GM23338 (cell line): ENCODE results near the gene ABCC5. TPM values are rescaled to one million over a fixed set of nuclear protein-coding genes. Genes with fewer than 3 reads are reported as not detected.

Source experiments
- ATAC-seq: fragments of 200-7000 bp; cut with Tn5 transposase; 3 replicates; pipeline ENCODE4 v1.9.1; 2020
- DNase-seq: peaks from one replicate; pipeline ENCODE4 v3.0.0-alpha.2; 2015; ENCODE audit warnings: low spot score
- H2AFZ ChIP-seq: fragments of 200-600 bp; sonication (generic); 2 replicates; pipeline ENCODE4 v1.8.0; 2016; ENCODE audit warnings: antibody characterized with exemption, mild to moderate bottlenecking, moderate library complexity
- H3F3A ChIP-seq: fragments of 200-600 bp; sonication (generic); replicated peaks from 2 replicates; pipeline ENCODE4 v1.8.0; 2017; ENCODE audit warnings: antibody characterized with exemption, mixed run types, low read depth
- H3K27ac ChIP-seq: fragments of 200-600 bp; sonication (generic); 2 replicates; pipeline ENCODE4 v1.6.1; 2016; ENCODE audit warnings: low read depth
- H3K27me3 ChIP-seq: fragments of 200-600 bp; sonication (generic); 2 replicates; pipeline ENCODE4 v1.8.0; 2016; ENCODE audit warnings: mild to moderate bottlenecking, mixed run types, moderate library complexity; ENCODE audit not compliant: insufficient read depth
- H3K36me3 ChIP-seq: fragments of 200-600 bp; sonication (generic); 2 replicates; pipeline ENCODE4 v1.8.0; 2016; ENCODE audit warnings: mild to moderate bottlenecking; ENCODE audit not compliant: insufficient read depth
- H3K4me1 ChIP-seq: fragments of 200-600 bp; sonication (generic); 2 replicates; pipeline ENCODE4 v1.8.0; 2016; ENCODE audit warnings: mild to moderate bottlenecking, moderate library complexity; ENCODE audit not compliant: insufficient read depth
- H3K4me2 ChIP-seq: fragments of 200-600 bp; sonication (generic); 2 replicates; pipeline ENCODE4 v1.7.1; 2017; ENCODE audit warnings: mixed run types
- H3K4me3 ChIP-seq: fragments of 200-600 bp; sonication (generic); 2 replicates; pipeline ENCODE4 v1.6.1; 2016; ENCODE audit warnings: mixed run types
- H3K79me2 ChIP-seq: fragments of 200-600 bp; sonication (generic); replicated peaks from 2 replicates; pipeline ENCODE4 v1.8.0; 2017; ENCODE audit warnings: mild to moderate bottlenecking; ENCODE audit not compliant: insufficient read depth
- H3K9me2 ChIP-seq: fragments of 200-600 bp; sonication (generic); 2 replicates; pipeline ENCODE4 v1.8.0; 2017; ENCODE audit not compliant: insufficient read depth
- H4K20me1 ChIP-seq: fragments of 200-600 bp; sonication (generic); replicated peaks from 2 replicates; pipeline ENCODE4 v1.8.0; 2017; ENCODE audit warnings: mild to moderate bottlenecking; ENCODE audit not compliant: insufficient read depth
- H3K27ac Mint-ChIP-seq: 2 replicates; pipeline ENCODE4 v1.8.0; 2020; ENCODE audit warnings: inconsistent platforms, mild to moderate bottlenecking, moderate library complexity, mixed read lengths
- H3K27me3 Mint-ChIP-seq: 3 replicates; pipeline ENCODE4 v1.8.0; 2022; ENCODE audit warnings: low read depth, mild to moderate bottlenecking, moderate library complexity, mixed read lengths, inconsistent platforms; ENCODE audit not compliant: insufficient read depth, poor library complexity
- H3K36me3 Mint-ChIP-seq: 3 replicates; pipeline ENCODE4 v1.8.0; 2021; ENCODE audit warnings: low read depth, mild to moderate bottlenecking, inconsistent platforms, moderate library complexity, mixed read lengths
- H3K4me1 Mint-ChIP-seq: 3 replicates; pipeline ENCODE4 v1.8.0; 2020; ENCODE audit warnings: mild to moderate bottlenecking, inconsistent platforms, mixed read lengths
- H3K4me3 Mint-ChIP-seq: 3 replicates; pipeline ENCODE4 v1.8.0; 2021; ENCODE audit warnings: moderate library complexity, mild to moderate bottlenecking, inconsistent platforms, mixed read lengths
- H3K9me3 Mint-ChIP-seq: 3 replicates; pipeline ENCODE4 v1.8.0; 2020; ENCODE audit warnings: moderate library complexity, mild to moderate bottlenecking, inconsistent platforms, mixed read lengths
- CREB1 ChIP-seq: fragments of 250-450 bp; sonication (Bioruptor Pico); IDR thresholded peaks from 2 replicates; pipeline ENCODE4 v1.5.0; 2020; ENCODE audit warnings: low read depth, mild to moderate bottlenecking, moderate library complexity
- CTCF ChIP-seq, 2 experiments: fragments of 200-600 bp in 1 of 2; sonication (generic) in 1 of 2; conservative IDR thresholded peaks; 2 replicates each; pipeline versions ENCODE4 v1.5.1 to v1.6.1; 2016 to 2017; ENCODE audit warnings: antibody characterized with exemption in 2 of 2, low read depth in 2 of 2, mild to moderate bottlenecking in 2 of 2, moderate library complexity in 1 of 2
- ETS1 ChIP-seq: IDR thresholded peaks from 2 replicates; pipeline ENCODE4 v1.6.1; 2016; ENCODE audit warnings: antibody characterized with exemption
- EZH2 ChIP-seq: fragments of 200-600 bp; sonication (generic); IDR thresholded peaks from one replicate; pipeline ENCODE4 v1.8.0; 2017; ENCODE audit warnings: antibody characterized with exemption, mild to moderate bottlenecking, low read depth; ENCODE audit not compliant: unreplicated experiment
- EZH2phosphoT487 ChIP-seq: fragments of 200-600 bp; sonication (generic); IDR thresholded peaks from one replicate; pipeline ENCODE4 v1.8.1; 2018; ENCODE audit warnings: antibody characterized with exemption; ENCODE audit not compliant: unreplicated experiment
- JUNB ChIP-seq: IDR thresholded peaks from one replicate; pipeline ENCODE4 v1.6.1; 2016; ENCODE audit warnings: antibody characterized with exemption; ENCODE audit not compliant: unreplicated experiment
- NANOG ChIP-seq: IDR thresholded peaks from 2 replicates; pipeline ENCODE4 v1.6.1; 2016; ENCODE audit warnings: antibody characterized with exemption, borderline replicate concordance
- POLR2AphosphoS5 ChIP-seq: IDR thresholded peaks from 2 replicates; pipeline ENCODE4 v1.6.1; 2016; ENCODE audit warnings: antibody characterized with exemption, low read depth
- REST ChIP-seq: IDR thresholded peaks from one replicate; pipeline ENCODE4 v1.6.1; 2018; ENCODE audit warnings: antibody characterized with exemption; ENCODE audit not compliant: unreplicated experiment
- STAT1 ChIP-seq: IDR thresholded peaks from one replicate; pipeline ENCODE4 v1.6.1; 2016; ENCODE audit warnings: antibody characterized with exemption; ENCODE audit not compliant: unreplicated experiment
- ZNF114 ChIP-seq: fragments of 250-450 bp; sonication (Bioruptor Pico); IDR thresholded peaks from 2 replicates; pipeline ENCODE4 v1.5.0; 2020; ENCODE audit warnings: mild to moderate bottlenecking, moderate library complexity
- ZNF331 ChIP-seq: fragments of 250-450 bp; sonication (Bioruptor Pico); IDR thresholded peaks from 2 replicates; pipeline ENCODE4 v1.5.0; 2020; ENCODE audit warnings: low read depth, mild to moderate bottlenecking, moderate library complexity
- ZNF462 ChIP-seq: fragments of 250-450 bp; sonication (Bioruptor Pico); IDR thresholded peaks from 2 replicates; pipeline ENCODE4 v1.5.0; 2020; ENCODE audit warnings: mild to moderate bottlenecking, moderate library complexity
- polyA plus RNA-seq: library from polyadenylated mRNA; unstranded; fragments of >200 nt; fragmentation: Nextera tagmentation; extraction: Ambion mirVana; gene quantifications from 2 replicates; pipeline ENCODE4 v1.2.1, GENCODE V29; 2016
- total RNA-seq: library from RNA; depleted of rRNA; stranded (reverse); fragments of >200 nt; shearing (Covaris generic); gene quantifications from 2 replicates; pipeline ENCODE4 v1.2.3, GENCODE V29; 2014

ABCC5 gene
- total and polyA plus RNA-seq, 2 experiments from 2014 or later: 14.0 to 39.9 TPM

GRCh38 chr3:183967693-183968092, 50.0 kb downstream of the ABCC5 start:
- no peaks in the 10 kb centered on the region for H3K27me3 Mint-ChIP-seq
- TF ChIP-seq STAT1 (no peak), ZNF114 (CRISPR knock-in tag) (no peak), CREB1 (CRISPR knock-in tag) (no peak), ZNF331 (no peak), NANOG (no peak), REST (no peak), JUNB (no peak), ETS1 (no peak), ZNF462 (CRISPR knock-in tag) (no peak), EZH2 (no peak), EZH2phosphoT487 (no peak), POLR2AphosphoS5 (no peak), CTCF (conservative IDR thresholded peaks at IDR 0.05; ENCODE audit: low read depth in 2 of 2) (no peak)
- Histone ChIP-seq H3K4me2 (no peak overlapping the region), H3K27ac (no peak overlapping the region), H3K27me3 (no peaks in the 10 kb centered on the region), H3K4me3 (no peak overlapping the region), H4K20me1 (no peaks in the 10 kb centered on the region; the same call in 1 of the 2 replicates), H3F3A (no peaks in the 10 kb centered on the region), H3K36me3 (no peaks in the 10 kb centered on the region), H3K4me1 (no peaks in the 10 kb centered on the region), H3K9me2 (no peaks in the 10 kb centered on the region), H2AFZ (no peak overlapping the region), H3K79me2 (no peaks in the 10 kb centered on the region)
- H3K27ac Mint-ChIP-seq: peak overlapping the region; percentile 17
- DNase-seq (no peak), ATAC-seq (no peak)
- no peak overlapping the region for H3K4me3 Mint-ChIP-seq
- no peaks in the 10 kb centered on the region for H3K9me3 Mint-ChIP-seq
- H3K36me3 Mint-ChIP-seq: peaks cover 40% of the 10 kb centered on the region
- H3K4me1 Mint-ChIP-seq: no peaks in the 10 kb centered on the region
